GM10248 (cell line): Measurements from ENCODE around the gene APOBEC3B.

Experiments used
- CTCF ChIA-PET: fragments of 300-600 bp; sonication (Branson Sonifier 250); formaldehyde crosslinking; extraction: SDS; loops from one replicate; lab custom pipeline; 2021; ENCODE audit warnings: antibody characterized with exemption; lab: Yijun Ruan, JAX
- POLR2A ChIA-PET: fragments of 350-650 bp; sonication (Branson Sonifier 250); formaldehyde crosslinking; extraction: SDS; loops from one replicate; lab custom pipeline; 2020; ENCODE audit warnings: antibody characterized with exemption; lab: Yijun Ruan, JAX
- DNase-seq: peaks from one replicate; pipeline ENCODE4 v3.0.0; 2012; ENCODE audit errors: extremely low spot score
- CTCF ChIP-seq: IDR thresholded peaks from 2 replicates; pipeline ENCODE4 v1.5.1; 2012; ENCODE audit warnings: mild to moderate bottlenecking, low read depth; ENCODE audit errors: extremely low read depth, missing control alignments, control extremely low read depth

Gene APOBEC3B

DNA sequence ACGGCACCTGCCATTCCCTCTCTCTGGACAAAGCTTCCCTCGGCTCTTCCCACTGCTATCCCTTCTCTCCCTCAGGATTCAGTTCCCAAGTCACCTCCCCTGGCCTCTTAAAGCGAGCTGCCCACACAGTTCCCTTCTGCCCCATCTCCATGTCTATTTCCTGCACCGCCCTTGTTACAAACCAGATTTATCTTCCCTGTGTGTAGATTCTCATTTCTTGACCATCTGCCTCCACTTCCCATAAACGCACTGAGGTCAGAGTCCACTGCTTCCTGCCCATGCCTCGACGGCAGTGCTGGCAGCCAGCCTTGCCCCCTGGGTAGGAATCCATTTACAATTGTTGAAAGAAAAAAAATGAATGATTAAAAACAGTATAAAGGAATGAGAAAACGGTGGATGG lies 11.6 kb upstream of the APOBEC3B start:
- ChIA-PET CTCF (interaction anchor here (1.0 to 2.1 kb wide), 6 partner anchors 10 to 202 kb away, joined by 3 to 7 read pairs (median 4); no protein-coding TSS in a partner anchor), POLR2A (no interaction called here)
- no peak for DNase-seq
- no peak for TF ChIP-seq CTCF

GRCh38 chr22:38971202-38971601 lies 10.9 kb upstream of the APOBEC3B start:
- ChIA-PET CTCF (interaction anchor here (1.0 to 2.1 kb wide), 5 partner anchors 9 to 202 kb away, joined by 3 to 7 read pairs (median 4); no protein-coding TSS in a partner anchor), POLR2A (interaction anchor here (0.6 to 1.4 kb wide), 2 partner anchors 96 to 143 kb away, joined by 3 read pairs; no protein-coding TSS in a partner anchor)

DNA sequence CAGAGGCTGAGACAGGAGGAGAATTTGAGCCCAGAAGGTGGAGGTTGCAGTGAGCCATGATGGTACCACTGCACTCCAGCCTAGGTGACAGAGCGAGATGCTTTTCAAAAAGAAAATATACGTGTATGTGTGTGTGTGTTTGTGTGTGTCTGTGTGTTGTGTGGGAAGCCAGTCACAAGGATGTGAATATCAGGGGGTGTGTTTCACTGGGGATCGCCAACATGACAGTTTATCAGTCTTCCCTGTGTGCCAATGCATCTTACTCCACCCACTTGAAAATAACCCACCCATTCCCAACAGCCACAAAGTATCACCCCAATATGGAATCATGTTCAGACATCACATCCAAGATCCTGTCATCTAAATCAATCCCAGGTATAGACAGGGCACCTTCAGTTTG lies 10.4 kb upstream of the APOBEC3B start:
- POLR2A ChIA-PET: interaction anchor here (0.7 to 1.4 kb wide), 2 partner anchors 99 to 143 kb away, joined by 3 to 4 read pairs; no protein-coding TSS in a partner anchor
- CTCF ChIA-PET: interaction anchor here (1.1 to 2.1 kb wide), 4 partner anchors 8 to 203 kb away, joined by 4 to 7 read pairs (median 5); no protein-coding TSS in a partner anchor
- no peak for TF ChIP-seq CTCF
- no peak for DNase-seq

More at GRCh38 chr22:38971202-38971601, 10.9 kb upstream of the APOBEC3B start:
- DNase-seq: no peak
- TF ChIP-seq CTCF: no peak

GRCh38 chr22:38972558-38972957 lies 9.6 kb upstream of the APOBEC3B start:
- DNase-seq: no peak
- no peak for TF ChIP-seq CTCF
- ChIA-PET POLR2A (interaction anchor here (0.7 kb wide), 1 partner anchor 100 kb away, joined by 4 read pairs; no protein-coding TSS in a partner anchor), CTCF (interaction anchor here (0.6 to 2.1 kb wide), 6 partner anchors 10 to 236 kb away, joined by 3 to 7 read pairs (median 4); partner anchors contain the start of gene APOBEC3B)

DNA sequence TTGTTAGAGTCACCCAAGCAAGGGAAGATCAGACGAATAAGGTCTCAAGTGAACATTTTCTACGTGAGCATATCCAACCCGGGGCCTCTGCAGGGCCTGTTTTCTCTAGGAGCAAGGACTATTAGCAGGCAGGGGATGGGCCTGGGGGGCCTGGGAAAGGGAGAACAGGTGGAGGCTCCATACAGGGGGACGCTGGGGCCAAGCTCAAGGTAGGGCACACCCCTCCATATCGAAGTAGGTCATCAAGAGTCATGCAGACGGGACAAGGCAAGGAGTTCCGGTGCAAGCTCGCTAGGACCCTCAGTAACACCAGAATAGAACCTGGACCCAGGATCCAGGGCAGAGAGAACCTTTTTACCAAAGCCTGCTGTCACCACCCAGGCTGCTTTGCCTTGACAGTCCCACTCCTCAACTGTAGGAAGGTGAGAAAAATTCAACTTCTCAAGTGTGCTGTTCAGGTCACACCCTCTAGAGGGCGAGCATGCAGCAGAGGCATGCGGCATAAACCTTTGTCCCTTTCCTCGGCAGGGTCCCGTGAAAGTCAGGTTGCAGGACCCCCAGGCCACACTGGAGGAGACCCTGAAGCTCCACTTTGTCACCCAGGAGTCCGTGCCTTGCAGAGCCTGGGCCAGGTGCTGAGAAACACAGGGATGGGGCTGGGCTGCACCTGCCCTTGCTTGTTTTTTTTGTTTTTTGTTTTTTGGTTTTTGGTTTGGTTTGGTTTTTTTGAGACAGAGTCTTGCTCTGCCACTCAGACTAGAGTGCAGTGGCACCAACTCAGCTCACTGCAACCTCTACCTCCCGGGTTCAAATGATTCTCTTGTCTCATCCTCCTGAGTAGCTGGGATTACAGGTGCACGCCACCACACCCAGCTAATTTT lies 8.6 kb upstream of the APOBEC3B start:
- peak; percentile 94 for TF ChIP-seq CTCF
- ChIA-PET POLR2A (no interaction called here), CTCF (interaction anchor here (0.6 to 3.6 kb wide), 16 partner anchors 8 to 226 kb away, joined by 3 to 28 read pairs (median 4); partner anchors contain the start of gene APOBEC3B)
- DNase-seq: peak; percentile 80

DNA sequence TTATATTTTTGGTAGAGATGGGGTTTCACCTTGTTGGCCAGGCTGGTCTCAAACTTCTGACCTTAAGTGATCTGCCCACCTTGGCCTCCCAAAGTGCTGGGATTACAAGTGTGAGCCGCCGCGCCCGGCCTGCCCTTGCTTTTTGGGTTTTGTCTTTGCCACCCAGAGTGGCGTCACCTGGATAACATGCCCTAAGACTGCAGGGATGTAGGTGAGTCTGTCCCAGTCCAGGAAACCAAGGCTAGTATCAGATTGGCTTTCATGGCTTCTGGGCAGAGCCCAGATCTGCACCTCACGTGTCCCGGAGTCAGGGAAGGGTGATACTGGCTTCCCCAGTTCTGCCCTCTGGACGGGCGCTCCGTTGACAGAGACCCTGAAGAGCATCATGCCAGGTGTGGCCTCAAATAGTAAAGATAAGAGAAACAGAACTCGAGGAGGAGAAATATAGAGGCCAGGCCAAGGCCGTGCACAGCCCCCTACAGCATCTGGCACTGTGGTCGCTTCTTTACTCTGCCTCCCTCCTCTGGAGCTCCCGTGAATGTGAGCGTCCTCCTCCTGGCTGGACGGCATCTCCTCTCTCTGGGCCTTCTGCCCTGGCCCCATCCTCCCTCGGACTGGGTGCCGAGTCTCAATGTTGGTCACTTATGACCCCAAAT lies 7.8 kb upstream of the APOBEC3B start:
- no peak for DNase-seq
- POLR2A ChIA-PET: no interaction called here
- CTCF ChIA-PET: interaction anchor here (0.8 to 3.6 kb wide), 14 partner anchors 8 to 174 kb away, joined by 3 to 28 read pairs (median 3); partner anchors contain the start of gene APOBEC3B
- no peak for TF ChIP-seq CTCF
